ENCODE measurements around the gene SLC30A2.

DNA sequence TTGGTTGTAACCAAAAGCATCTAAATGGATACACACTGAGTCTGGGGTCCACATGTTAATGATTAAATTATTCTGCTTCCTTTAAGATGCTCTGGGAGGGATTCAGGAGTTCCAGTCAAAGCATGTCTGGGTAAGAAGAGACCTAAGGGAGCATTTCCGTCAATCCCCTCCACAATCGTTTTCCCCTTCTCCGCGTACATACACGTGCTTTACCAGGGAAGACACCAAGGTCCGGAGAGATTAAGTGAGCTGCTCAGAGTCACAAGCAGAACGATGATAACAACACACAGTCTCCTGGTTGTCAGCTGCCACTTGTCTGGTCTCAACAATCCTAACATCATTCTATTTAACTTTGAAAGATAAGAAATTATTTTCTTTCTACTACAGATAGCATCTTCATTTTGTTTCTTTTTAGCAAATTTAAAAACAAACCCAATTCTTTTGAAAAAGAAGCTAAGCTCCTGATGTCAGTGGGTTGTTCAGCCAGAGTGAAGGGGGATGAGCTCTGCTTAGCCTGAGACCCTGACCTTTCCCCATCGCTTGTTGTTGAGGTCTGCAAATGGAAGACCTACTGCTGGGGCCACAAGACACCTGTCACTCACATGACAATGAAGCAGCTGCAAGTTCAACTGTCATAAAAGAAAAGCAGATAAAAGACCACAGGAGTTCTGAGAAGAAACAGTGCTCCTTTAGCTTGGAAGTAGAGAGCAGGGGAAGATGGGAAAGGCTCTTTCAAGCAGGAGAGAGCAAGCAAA is 52.5 kb downstream of the SLC30A2 start:
- TF ChIP-seq JUNB (IDR thresholded peaks at IDR 0.05; ENCODE audit: unreplicated experiment) = no peak
- TF ChIP-seq CTCF (conservative IDR thresholded peaks at IDR 0.05; ENCODE audit: low read depth in 2 of 2) = no peak
